HepG2 (cell line): ENCODE data around the gene CHST12. TPM values are rescaled to one million over a fixed set of nuclear protein-coding genes. Genes with fewer than 3 reads are reported as not detected.
"Not testable (repeated sequence)": the region's sequence is repeated elsewhere in the genome, so short reads cannot be mapped to it uniquely, and the experiment has no call there.

Experiments
- ATAC-seq: fragments of 200-7000 bp; cut with Tn5 transposase; 3 replicates; pipeline ENCODE4 v1.9.1; 2020; ENCODE audit warnings: mild to moderate bottlenecking, moderate library complexity
- BruUV-seq: library from RNA; stranded (reverse); fragments of 400-500 nt; replicated peaks from 2 replicates; lab custom pipeline; 2021; lab: Mats Ljungman, UMichigan
- CTCF ChIA-PET: fragments of 300-600 bp; formaldehyde crosslinking; extraction: SDS; loops from one replicate; lab custom pipeline; 2021; ENCODE audit warnings: low total read pairs, inconsistent platforms, low intra/inter-chr PET ratio; lab: Yijun Ruan, JAX
- POLR2A ChIA-PET: fragments of 350-600 bp; sonication (Branson Sonifier 250); formaldehyde crosslinking; loops from one replicate; lab custom pipeline; 2020; ENCODE audit warnings: antibody characterized with exemption, inconsistent platforms; lab: Yijun Ruan, JAX
- DNase-seq: peaks from one replicate; pipeline ENCODE4 v3.0.0-alpha.2; 2015; ENCODE audit warnings: low spot score
- FAIRE-seq: peaks from 3 replicates; lab custom pipeline; 2011; peaks lifted over from hg19 to GRCh38; lab: Jason Lieb, UNC
- H2AFZ ChIP-seq: one replicate; pipeline ENCODE4 v1.6.1; 2011; ENCODE audit warnings: low read length, inconsistent platforms
- H3K27ac ChIP-seq: fragments of 300-600 bp; 3 replicates; pipeline ENCODE4 v1.8.0; 2011; ENCODE audit warnings: mixed run types, mild to moderate bottlenecking, mixed read lengths, low read length, inconsistent platforms; ENCODE audit not compliant: insufficient read depth; ENCODE audit errors: extremely low read length
- H3K27me3 ChIP-seq, 2 experiments: fragments of 200-600 bp in 1 of 2; 2 replicates in 1 of 2; 3 replicates in 1 of 2; pipeline versions ENCODE4 v1.6.0 to v1.8.0; 2011; ENCODE audit warnings: low read length in 2 of 2, mild to moderate bottlenecking in 2 of 2, moderate library complexity in 2 of 2, inconsistent platforms in 1 of 2; ENCODE audit not compliant: insufficient read depth in 2 of 2, control insufficient read depth in 1 of 2
- H3K36me3 ChIP-seq, 2 experiments: fragments of 200-600 bp in 1 of 2; replicated peaks in 1 of 2; 2 replicates in 1 of 2; 3 replicates in 1 of 2; pipeline versions ENCODE4 v1.5.1 to v1.8.0; 2011; ENCODE audit warnings: low read length in 2 of 2, inconsistent platforms in 1 of 2; ENCODE audit not compliant: insufficient read depth in 2 of 2, control insufficient read depth in 1 of 2
- H3K4me1 ChIP-seq: 2 replicates; pipeline ENCODE4 v1.5.1; 2012; ENCODE audit warnings: low read length, inconsistent platforms; ENCODE audit not compliant: insufficient read depth
- H3K4me2 ChIP-seq: 2 replicates; pipeline ENCODE4 v1.6.0; 2011; ENCODE audit warnings: low read depth, low read length, inconsistent platforms
- H3K4me3 ChIP-seq, 3 experiments: fragments of 200-600 bp in 1 of 3; sonication (generic), shearing (Covaris generic) in 1 of 3; replicated peaks in 1 of 3; 2 replicates each; pipeline ENCODE4 v1.5.1; 2011 to 2016; ENCODE audit warnings: low read length in 3 of 3, inconsistent platforms in 2 of 3, low read depth in 2 of 3, mild to moderate bottlenecking in 2 of 3, control low read depth in 1 of 3, mixed read lengths in 1 of 3; ENCODE audit not compliant: insufficient read depth in 1 of 3
- H3K79me2 ChIP-seq: one replicate; pipeline ENCODE4 v1.6.1; 2011; ENCODE audit warnings: low read length, inconsistent platforms; ENCODE audit not compliant: insufficient read depth
- H3K9ac ChIP-seq: 2 replicates; pipeline ENCODE4 v1.6.0; 2011; ENCODE audit warnings: mild to moderate bottlenecking, low read depth, low read length, inconsistent platforms; ENCODE audit not compliant: insufficient read depth
- H3K9me3 ChIP-seq: 2 replicates; pipeline ENCODE4 v1.5.1; 2012; ENCODE audit warnings: mild to moderate bottlenecking, low read length
- H4K20me1 ChIP-seq: 2 replicates; pipeline ENCODE4 v1.6.0; 2011; ENCODE audit warnings: inconsistent platforms, mild to moderate bottlenecking, low read length, moderate library complexity; ENCODE audit not compliant: insufficient read depth
- NR2F1 ChIP-seq, 2 experiments: fragments of 450-650 bp in 1 of 2; formaldehyde crosslinking in 1 of 2; IDR thresholded peaks; 2 replicates each; pipeline versions ENCODE4 v1.5.0 to v1.6.1; 2016 to 2020; ENCODE audit warnings: mild to moderate bottlenecking in 1 of 2, missing compliant biosample characterization in 1 of 2, missing genetic modification reagents in 1 of 2, moderate library complexity in 1 of 2
- ZNF333 ChIP-seq: sonication (generic); formaldehyde crosslinking; IDR thresholded peaks from 2 replicates; pipeline ENCODE4 v1.4.0; 2020; ENCODE audit warnings: mild to moderate bottlenecking, missing genetic modification reagents, borderline replicate concordance
- WGBS: methylation state at CpG from one replicate; pipeline ENCODE4 v1.1.6; 2017; ENCODE audit warnings: low lambda C conversion rate; 5-methylcytosine and 5-hydroxymethylcytosine counted together
- in situ Hi-C: cut with HindIII; loops from 2 replicates; pipeline ENCODE4 v1.10.0; 2017; ENCODE audit warnings: low pct_unique_long_range_greater_than_20kb; ENCODE audit not compliant: extremely low pct_ligation_motif_present
- intact Hi-C: fragments of 100-400 bp; cut with micrococcal nuclease; formaldehyde crosslinking; loops from one replicate; pipeline ENCODE4 v1.10.0; 2022; ENCODE audit not compliant: unreplicated experiment
- polyA plus RNA-seq, 8 experiments: library from polyadenylated mRNA; depleted of rRNA in 3 of 8; stranded (reverse) in 7 of 8; unstranded in 1 of 8; fragments of >200 nt; fragmentation: Illumina TruSeq in 4 of 8; extraction: Trizol in 4 of 8; gene quantifications; 2 replicates each; pipeline versions ENCODE4 v1.2.1 to v1.2.3, GENCODE V29; 2011 to 2016; ENCODE audit warnings: low read depth in 4 of 8, missing spikeins in 1 of 8, mixed read lengths in 1 of 8; ENCODE audit not compliant: insufficient read depth in 1 of 8
- total RNA-seq, 5 experiments: library from RNA; depleted of rRNA; stranded (reverse); fragments of >200 nt; fragmentation: Illumina TruSeq; extraction: Trizol; gene quantifications; 2 replicates each; pipeline ENCODE4 v1.2.3, GENCODE V29; 2016; ENCODE audit warnings: low read depth in 1 of 5
- TF ChIP-seq, protein P1 (sequence below): sonication (generic); formaldehyde crosslinking; IDR thresholded peaks from 2 replicates; pipeline ENCODE4 v1.4.0; 2020; ENCODE audit warnings: mild to moderate bottlenecking, missing genetic modification reagents

CHST12 gene
- total and polyA plus RNA-seq, 2 of the 13 experiments (the other 11 are each of a cell fraction or from before 2014, with no cell fraction given), result 6.4 to 15.8 TPM

- no peaks in the 10 kb centered on the region for H3K9me3 ChIP-seq
- no peaks in the 10 kb centered on the region for H3K36me3 ChIP-seq
- H3K27ac ChIP-seq, result no peak overlapping the region
- peaks cover 28% of the 10 kb centered on the region for H3K4me1 ChIP-seq
- no peak for TF ChIP-seq NR2F1 (CRISPR knock-in tag; IDR thresholded peaks at IDR 0.05)
- TF ChIP-seq ZNF333 (CRISPR knock-in tag), result no peak
- ChIA-PET POLR2A (interaction anchor here (4.2 kb wide), 1 partner anchor 16 kb away, joined by 22 read pairs; no protein-coding TSS in a partner anchor), CTCF (interaction anchor here (2.7 kb wide), 1 partner anchor 16 kb away, joined by 24 read pairs; no protein-coding TSS in a partner anchor)
- H3K9ac ChIP-seq, result no peak overlapping the region
- BruUV-seq, result no TSS peak
- 70% methylated on average over 2 of the region's 7 CpGs for WGBS
- H2AFZ ChIP-seq, result no peak overlapping the region
- in situ Hi-C loops, result no loop called here
- DNase-seq, result no peak
- H3K4me3 ChIP-seq, result no peak overlapping the region
- no peak for FAIRE-seq
- peak; percentile 9 for ATAC-seq
- no peaks in the 10 kb centered on the region for H4K20me1 ChIP-seq
- no peaks in the 10 kb centered on the region for H3K79me2 ChIP-seq
- no peak overlapping the region; the same call in 1 of the 2 replicates for H3K4me2 ChIP-seq
- intact Hi-C loops, result no loop called here
- H3K27me3 ChIP-seq, result peaks cover 4 to 16% of the 10 kb centered on the region in 2 experiments; a peak in 4 of 5 replicates
Observed at GRCh38 chr7:2468227-2468626, 64.8 kb downstream of the CHST12 start.

DNA sequence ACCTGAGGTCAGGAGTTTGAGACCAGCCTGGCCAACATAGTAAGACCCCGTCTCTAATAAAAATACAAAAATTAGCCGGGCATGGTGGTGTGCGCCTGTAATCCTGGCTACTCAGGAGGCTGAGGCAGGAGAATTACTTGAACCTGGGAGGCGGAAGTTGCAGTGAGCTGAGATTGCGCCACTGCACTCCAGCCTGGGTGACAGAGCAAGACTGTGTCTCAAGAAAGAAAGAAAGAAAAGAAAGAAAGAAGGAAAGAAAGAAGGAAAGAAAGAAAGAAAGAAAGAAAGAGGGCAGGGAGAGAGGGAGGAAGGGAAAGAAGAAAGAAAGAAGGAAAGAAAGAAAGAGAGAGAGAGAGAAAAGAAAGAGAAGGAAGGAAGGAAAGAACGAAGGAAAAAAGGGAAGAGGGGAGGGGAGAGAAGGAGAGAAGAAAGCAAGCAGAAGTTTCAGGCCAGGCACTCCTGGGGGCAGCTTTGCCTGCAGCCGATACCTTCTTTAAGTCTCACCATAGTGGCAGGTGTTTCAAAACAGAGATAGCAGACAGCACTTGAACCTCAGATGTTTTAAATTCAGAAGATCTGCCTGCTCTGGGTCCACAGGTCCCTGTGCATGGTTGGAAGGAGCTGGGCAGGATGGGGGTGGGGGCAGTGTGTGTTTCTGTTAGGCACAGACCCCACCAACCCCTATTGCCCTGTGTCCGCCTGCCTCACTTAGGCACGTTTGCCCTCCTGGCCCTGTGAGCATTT is 66.2 kb downstream of the CHST12 start:
- BruUV-seq, H3K9ac ChIP-seq, FAIRE-seq, H3K27ac ChIP-seq, H3K36me3 ChIP-seq, H3K79me2 ChIP-seq, ATAC-seq, H2AFZ ChIP-seq, in situ Hi-C loops, H3K9me3 ChIP-seq, H4K20me1 ChIP-seq, DNase-seq: not testable (repeated sequence)
- Histone ChIP-seq H3K4me2 (peak overlapping the region; percentile 54), H3K4me3 (peak overlapping the region in 1 of 3 experiments; percentile 38; a peak in 1 of 6 replicates), H3K4me1 (peaks cover 36% of the 10 kb centered on the region), H3K27me3 (peaks cover 4 to 24% of the 10 kb centered on the region in 2 experiments; a peak in 4 of 5 replicates)
- intact Hi-C loops, result loop anchor here (1.0 to 10.0 kb wide), 2 partner anchors 18 to 95 kb away; no protein-coding TSS in a partner anchor
- 44% methylated on average over 9 of the region's 9 CpGs for WGBS
- ChIA-PET POLR2A (interaction anchor here (0.6 to 4.2 kb wide), 2 partner anchors 18 to 74 kb away, joined by 3 to 22 read pairs; no protein-coding TSS in a partner anchor), CTCF (interaction anchor here (2.7 kb wide), 1 partner anchor 18 kb away, joined by 24 read pairs; no protein-coding TSS in a partner anchor)
- TF ChIP-seq, protein P1, sequence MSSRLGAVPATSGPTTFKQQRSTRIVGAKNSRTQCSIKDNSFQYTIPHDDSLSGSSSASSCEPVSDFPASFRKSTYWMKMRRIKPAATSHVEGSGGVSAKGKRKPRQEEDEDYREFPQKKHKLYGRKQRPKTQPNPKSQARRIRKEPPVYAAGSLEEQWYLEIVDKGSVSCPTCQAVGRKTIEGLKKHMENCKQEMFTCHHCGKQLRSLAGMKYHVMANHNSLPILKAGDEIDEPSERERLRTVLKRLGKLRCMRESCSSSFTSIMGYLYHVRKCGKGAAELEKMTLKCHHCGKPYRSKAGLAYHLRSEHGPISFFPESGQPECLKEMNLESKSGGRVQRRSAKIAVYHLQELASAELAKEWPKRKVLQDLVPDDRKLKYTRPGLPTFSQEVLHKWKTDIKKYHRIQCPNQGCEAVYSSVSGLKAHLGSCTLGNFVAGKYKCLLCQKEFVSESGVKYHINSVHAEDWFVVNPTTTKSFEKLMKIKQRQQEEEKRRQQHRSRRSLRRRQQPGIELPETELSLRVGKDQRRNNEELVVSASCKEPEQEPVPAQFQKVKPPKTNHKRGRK (CRISPR knock-in tag), result peak; percentile 87; the same call in 1 of the 2 replicates
